Cerebellar nuclear complex (tissue), 1 donor: ENCODE results near the gene EIF2S3.
"Not testable (repeated sequence)": the region's sequence is repeated elsewhere in the genome, so short reads cannot be mapped to it uniquely, and the experiment has no call there.

Experiments
- DNase-seq, 2 experiments: peaks; one replicate each; lab custom pipeline; 2025; lab: John Stamatoyannopoulos, UW

EIF2S3 gene

GRCh38 chrX:24054182-24055042 is at the start of gene EIF2S3:
Gene EIF2S3, plus strand, starts transcription at chrX:24054956. Its CDS starts 13 bp downstream, at chrX:24054969.
- peak; percentile 63 to 78 for DNase-seq

GRCh38 chrX:24005028-24005427 is 49.7 kb upstream of the EIF2S3 start:
- no peak for DNase-seq

- no peak for DNase-seq
These were observed 48.9 kb upstream of the EIF2S3 start for GRCh38 chrX:24005867-24006266.

GRCh38 chrX:24012266-24012665 is 42.5 kb upstream of the EIF2S3 start:
- no peak for DNase-seq

GRCh38 chrX:24014388-24015018 is 40.3 kb upstream of the EIF2S3 start:
- no peak for DNase-seq

- DNase-seq = no peak
These were observed 37.1 kb upstream of the EIF2S3 start for GRCh38 chrX:24017674-24018073.

- DNase-seq = no peak
These were observed 35.9 kb upstream of the EIF2S3 start for GRCh38 chrX:24018809-24019208.

- no peak for DNase-seq
These were observed 35.3 kb upstream of the EIF2S3 start for GRCh38 chrX:24019448-24019847.

GRCh38 chrX:24020306-24020876 is 34.4 kb upstream of the EIF2S3 start:
- no peak for DNase-seq

GRCh38 chrX:24023544-24023943 is 31.2 kb upstream of the EIF2S3 start:
- no peak for DNase-seq

- DNase-seq = no peak
These were observed 30.6 kb upstream of the EIF2S3 start for GRCh38 chrX:24023972-24024669.

- peak in 1 of 2 experiments; percentile 3 for DNase-seq
These were observed 29.7 kb upstream of the EIF2S3 start for GRCh38 chrX:24024819-24025740.

GRCh38 chrX:24025741-24026403 is 28.9 kb upstream of the EIF2S3 start:
- DNase-seq = no peak

GRCh38 chrX:24026432-24026831 is 28.3 kb upstream of the EIF2S3 start:
- DNase-seq = no peak

GRCh38 chrX:24027086-24027485 is 27.7 kb upstream of the EIF2S3 start, which contains the start of gene KLHL15:
Gene KLHL15, minus strand, starts transcription at chrX:24027186. Its CDS starts 20,493 bp downstream, at chrX:24006693.
- DNase-seq = no peak

GRCh38 chrX:24027985-24028384 is 26.8 kb upstream of the EIF2S3 start:
- DNase-seq = no peak

- no peak for DNase-seq
These were observed 24.2 kb upstream of the EIF2S3 start for GRCh38 chrX:24030597-24030996.

- DNase-seq = no peak
These were observed 20.3 kb upstream of the EIF2S3 start for GRCh38 chrX:24034485-24034884.

- no peak for DNase-seq
These were observed 17.0 kb upstream of the EIF2S3 start for GRCh38 chrX:24037729-24038128.

GRCh38 chrX:24046060-24046459 is 8.7 kb upstream of the EIF2S3 start:
- DNase-seq = not testable (repeated sequence)

- DNase-seq = not testable (repeated sequence)
These were observed 5.1 kb upstream of the EIF2S3 start for GRCh38 chrX:24049643-24050042.
